Fibroblast of villous mesenchyme (primary cell): Measurements from ENCODE around the gene CFAP46. TPM values are rescaled to one million over a fixed set of nuclear protein-coding genes. Genes with fewer than 3 reads are reported as not detected.

Experiments
- DNase-seq: peaks from one replicate; pipeline ENCODE4 v3.0.0-alpha.2; 2010; ENCODE audit warnings: low read depth
- H3K4me3 ChIP-seq: 2 replicates; pipeline ENCODE4 v1.5.1; 2011; ENCODE audit warnings: low read depth, mild to moderate bottlenecking, low read length
- total RNA-seq: library from RNA; depleted of rRNA; stranded (reverse); fragments of >200 nt; gene quantifications from 2 replicates; pipeline ENCODE4 v1.2.3, GENCODE V29; 2012
- TF ChIP-seq, protein P1 (sequence below): IDR thresholded peaks from 2 replicates; pipeline ENCODE4 v1.5.1; 2012; ENCODE audit warnings: low read depth, mild to moderate bottlenecking, low read length; ENCODE audit not compliant: insufficient read depth

CFAP46 gene
- total RNA-seq, 1 donor: under 0.01 TPM

- H3K4me3 ChIP-seq: no peak overlapping the region
- no peak for DNase-seq
- TF ChIP-seq, protein P1, sequence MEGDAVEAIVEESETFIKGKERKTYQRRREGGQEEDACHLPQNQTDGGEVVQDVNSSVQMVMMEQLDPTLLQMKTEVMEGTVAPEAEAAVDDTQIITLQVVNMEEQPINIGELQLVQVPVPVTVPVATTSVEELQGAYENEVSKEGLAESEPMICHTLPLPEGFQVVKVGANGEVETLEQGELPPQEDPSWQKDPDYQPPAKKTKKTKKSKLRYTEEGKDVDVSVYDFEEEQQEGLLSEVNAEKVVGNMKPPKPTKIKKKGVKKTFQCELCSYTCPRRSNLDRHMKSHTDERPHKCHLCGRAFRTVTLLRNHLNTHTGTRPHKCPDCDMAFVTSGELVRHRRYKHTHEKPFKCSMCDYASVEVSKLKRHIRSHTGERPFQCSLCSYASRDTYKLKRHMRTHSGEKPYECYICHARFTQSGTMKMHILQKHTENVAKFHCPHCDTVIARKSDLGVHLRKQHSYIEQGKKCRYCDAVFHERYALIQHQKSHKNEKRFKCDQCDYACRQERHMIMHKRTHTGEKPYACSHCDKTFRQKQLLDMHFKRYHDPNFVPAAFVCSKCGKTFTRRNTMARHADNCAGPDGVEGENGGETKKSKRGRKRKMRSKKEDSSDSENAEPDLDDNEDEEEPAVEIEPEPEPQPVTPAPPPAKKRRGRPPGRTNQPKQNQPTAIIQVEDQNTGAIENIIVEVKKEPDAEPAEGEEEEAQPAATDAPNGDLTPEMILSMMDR: no peak
Measured at GRCh38 chr10:132764108-132764507, 178.3 kb downstream of the CFAP46 start.

- DNase-seq: no peak
- TF ChIP-seq, protein P1: no peak
- no peak overlapping the region for H3K4me3 ChIP-seq
Measured at GRCh38 chr10:132763545-132763944, 178.8 kb downstream of the CFAP46 start.

GRCh38 chr10:132762267-132762666 lies 180.1 kb downstream of the CFAP46 start:
- TF ChIP-seq, protein P1: no peak
- H3K4me3 ChIP-seq: no peak overlapping the region
- DNase-seq: no peak

DNA sequence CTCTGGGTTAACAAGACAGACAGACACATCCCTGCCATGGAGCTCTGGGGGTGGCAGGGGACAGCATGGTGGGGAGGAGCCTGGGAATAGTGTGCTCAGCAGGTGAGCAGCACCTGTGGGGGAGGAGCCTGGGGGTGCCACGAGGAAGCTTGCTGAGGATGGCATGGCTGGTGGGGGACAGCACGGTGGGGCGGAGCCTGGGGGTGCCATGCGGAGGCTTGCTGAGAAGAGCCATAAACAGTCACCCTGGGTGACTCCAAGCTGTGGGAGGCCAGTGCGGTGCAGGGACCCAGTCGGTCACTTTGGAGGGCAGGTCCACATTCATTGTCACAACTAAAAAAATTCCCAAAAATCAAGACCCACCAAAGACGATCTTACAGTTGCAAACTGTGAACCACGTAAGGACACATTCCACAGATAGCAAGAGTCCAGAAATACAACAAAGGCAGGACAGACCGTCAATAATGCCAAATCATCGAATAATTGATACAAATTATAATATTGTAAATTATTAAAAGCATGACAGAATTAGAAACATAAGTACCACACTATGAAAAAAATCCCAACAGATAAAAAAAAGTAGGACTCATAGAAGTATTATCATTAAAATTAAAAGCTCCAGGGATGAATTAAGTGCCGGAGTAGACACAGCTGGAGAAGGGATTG lies 180.8 kb downstream of the CFAP46 start:
- no peak for DNase-seq
- TF ChIP-seq, protein P1: no peak
- no peak overlapping the region for H3K4me3 ChIP-seq

- H3K4me3 ChIP-seq: no peak overlapping the region
- TF ChIP-seq, protein P1: no peak
- no peak for DNase-seq
Measured at GRCh38 chr10:132758865-132759264, 183.5 kb downstream of the CFAP46 start.

Other genes with a start within 250 kb of the CFAP46 start
- gene NKX6-2, start 156.4 kb downstream of the CFAP46 start, total RNA-seq: not detected in 2 replicates
- gene ADGRA1, start 145.4 kb upstream of the CFAP46 start, total RNA-seq: not detected in 2 replicates
- gene KNDC1, start 217.6 kb upstream of the CFAP46 start, total RNA-seq: 1.9 and 5.6 TPM in 2 replicates